ENCODE measurements around the gene ADAMTS9.

ADAMTS9 gene

DNA sequence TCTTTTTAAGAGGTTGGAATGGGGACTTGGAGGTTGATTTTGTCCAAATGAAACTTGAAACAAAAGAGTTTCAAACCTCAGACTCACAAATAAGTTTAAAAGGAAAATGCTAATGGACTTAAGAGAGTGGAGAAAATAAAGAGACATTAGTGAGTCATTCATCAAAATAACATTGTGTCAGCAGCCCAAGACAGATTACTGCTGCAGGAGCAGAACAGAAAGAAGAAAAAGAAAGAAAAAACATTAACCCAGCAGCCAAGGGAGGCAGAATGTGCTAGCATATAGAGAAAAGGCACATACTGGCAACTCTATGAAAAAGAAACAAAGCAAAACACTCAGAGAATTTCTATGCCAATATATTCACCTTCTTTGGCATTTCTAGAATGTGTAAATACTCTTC is 42.6 kb downstream of the ADAMTS9 start:
- no peak overlapping the region for H3K4me3 ChIP-seq (ENCODE audit: low read depth, low read length)
- CTCF ChIA-PET, result no interaction called here
- no peak for DNase-seq (ENCODE audit: low read depth, low spot score)
- TF ChIP-seq, protein P1, sequence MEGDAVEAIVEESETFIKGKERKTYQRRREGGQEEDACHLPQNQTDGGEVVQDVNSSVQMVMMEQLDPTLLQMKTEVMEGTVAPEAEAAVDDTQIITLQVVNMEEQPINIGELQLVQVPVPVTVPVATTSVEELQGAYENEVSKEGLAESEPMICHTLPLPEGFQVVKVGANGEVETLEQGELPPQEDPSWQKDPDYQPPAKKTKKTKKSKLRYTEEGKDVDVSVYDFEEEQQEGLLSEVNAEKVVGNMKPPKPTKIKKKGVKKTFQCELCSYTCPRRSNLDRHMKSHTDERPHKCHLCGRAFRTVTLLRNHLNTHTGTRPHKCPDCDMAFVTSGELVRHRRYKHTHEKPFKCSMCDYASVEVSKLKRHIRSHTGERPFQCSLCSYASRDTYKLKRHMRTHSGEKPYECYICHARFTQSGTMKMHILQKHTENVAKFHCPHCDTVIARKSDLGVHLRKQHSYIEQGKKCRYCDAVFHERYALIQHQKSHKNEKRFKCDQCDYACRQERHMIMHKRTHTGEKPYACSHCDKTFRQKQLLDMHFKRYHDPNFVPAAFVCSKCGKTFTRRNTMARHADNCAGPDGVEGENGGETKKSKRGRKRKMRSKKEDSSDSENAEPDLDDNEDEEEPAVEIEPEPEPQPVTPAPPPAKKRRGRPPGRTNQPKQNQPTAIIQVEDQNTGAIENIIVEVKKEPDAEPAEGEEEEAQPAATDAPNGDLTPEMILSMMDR (IDR thresholded peaks at IDR 0.05; ENCODE audit: insufficient read depth, low read length, missing control alignments), result no peak
- POLR2A ChIA-PET, result no interaction called here

DNA sequence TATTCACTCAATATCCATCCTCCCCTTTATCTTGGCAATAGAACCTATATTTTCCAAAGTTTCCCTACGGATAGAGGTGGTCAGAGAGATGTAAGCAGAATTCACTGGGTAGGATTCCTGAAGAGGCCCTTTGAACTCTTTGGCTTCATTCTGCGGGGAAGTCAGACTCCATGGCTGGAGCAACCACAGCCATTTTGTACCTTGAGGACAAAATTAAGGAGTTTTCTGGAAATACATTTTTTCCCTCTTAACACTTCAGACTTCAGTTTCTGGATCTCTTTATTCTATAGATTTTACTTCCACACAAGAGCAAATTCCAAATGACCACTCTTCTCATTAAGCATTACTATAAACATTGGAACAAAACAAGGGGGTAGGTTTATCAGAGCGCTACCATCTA is 43.3 kb downstream of the ADAMTS9 start:
- TF ChIP-seq, protein P1 (IDR thresholded peaks at IDR 0.05; ENCODE audit: insufficient read depth, low read length, missing control alignments), result no peak
- DNase-seq (ENCODE audit: low read depth, low spot score), result no peak
- H3K4me3 ChIP-seq (ENCODE audit: low read depth, low read length), result no peak overlapping the region
- ChIA-PET POLR2A (no interaction called here), CTCF (no interaction called here)

DNA sequence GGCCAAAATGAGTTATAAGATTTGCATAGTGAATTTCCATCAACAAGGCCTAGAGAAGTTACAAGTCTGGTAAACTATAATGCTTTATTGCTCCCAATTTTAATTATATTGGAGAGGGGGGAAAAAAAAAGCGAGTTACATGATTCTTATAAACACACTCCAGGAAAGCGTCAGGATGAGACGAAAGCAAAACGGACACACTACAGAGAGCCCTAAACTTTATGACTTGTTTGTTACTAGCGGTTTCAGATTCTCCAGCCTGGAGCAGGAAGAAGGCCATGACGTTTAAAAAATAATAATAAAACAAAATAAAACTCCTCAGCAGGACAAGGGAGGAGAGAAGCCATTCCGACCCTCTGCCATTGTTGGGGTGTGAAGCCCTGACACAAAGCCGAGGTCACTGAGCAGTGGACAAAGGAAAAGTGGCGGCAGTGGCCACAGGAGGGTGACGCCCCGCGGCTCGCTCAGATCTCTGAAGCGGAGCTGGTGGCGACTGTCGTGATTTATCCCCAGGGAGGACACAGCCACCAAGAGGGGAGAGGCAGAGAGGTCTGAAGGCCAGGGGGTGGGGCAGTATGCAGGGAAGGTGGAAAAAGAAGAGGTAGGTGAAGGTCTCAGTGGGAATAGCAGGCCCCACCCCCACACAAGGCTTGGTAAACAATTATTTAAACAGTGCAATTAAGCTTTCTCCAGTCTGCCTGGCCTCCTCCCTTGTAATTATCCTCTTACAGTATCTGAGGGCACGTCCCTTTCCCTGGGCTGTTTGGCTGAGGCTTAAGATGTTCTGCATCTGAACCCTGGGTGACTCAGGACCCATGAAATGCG is 45.3 kb downstream of the ADAMTS9 start:
- no peak overlapping the region for H3K4me3 ChIP-seq (ENCODE audit: low read depth, low read length)
- ChIA-PET CTCF (no interaction called here), POLR2A (no interaction called here)
- TF ChIP-seq, protein P1 (IDR thresholded peaks at IDR 0.05; ENCODE audit: insufficient read depth, low read length, missing control alignments), result no peak
- DNase-seq (ENCODE audit: low read depth, low spot score), result no peak

- H3K4me3 ChIP-seq (ENCODE audit: low read depth, low read length), result no peak overlapping the region
- DNase-seq (ENCODE audit: low read depth, low spot score), result no peak
- TF ChIP-seq, protein P1 (IDR thresholded peaks at IDR 0.05; ENCODE audit: insufficient read depth, low read length, missing control alignments), result no peak
- ChIA-PET POLR2A (no interaction called here), CTCF (interaction anchor here (0.8 kb wide), 1 partner anchor 108 kb away, joined by 3 read pairs; no protein-coding TSS in a partner anchor)
Observed at GRCh38 chr3:64638981-64639481, 48.8 kb downstream of the ADAMTS9 start.

GRCh38 chr3:64638511-64638910 is 49.3 kb downstream of the ADAMTS9 start:
- CTCF ChIA-PET, result no interaction called here
- POLR2A ChIA-PET, result no interaction called here
- TF ChIP-seq, protein P1 (IDR thresholded peaks at IDR 0.05; ENCODE audit: insufficient read depth, low read length, missing control alignments), result no peak
- no peak overlapping the region for H3K4me3 ChIP-seq (ENCODE audit: low read depth, low read length)
- no peak for DNase-seq (ENCODE audit: low read depth, low spot score)

GRCh38 chr3:64634417-64634816 is 53.4 kb downstream of the ADAMTS9 start:
- H3K4me3 ChIP-seq (ENCODE audit: low read depth, low read length), result no peak overlapping the region
- no peak for DNase-seq (ENCODE audit: low read depth, low spot score)
- TF ChIP-seq, protein P1 (IDR thresholded peaks at IDR 0.05; ENCODE audit: insufficient read depth, low read length, missing control alignments), result no peak
- ChIA-PET CTCF (no interaction called here), POLR2A (no interaction called here)

Data from AG04449 (cell line).